ENCODE measurements around the gene SLC36A3. TPM values are rescaled to one million over a fixed set of nuclear protein-coding genes. Genes with fewer than 3 reads are reported as not detected.

SLC36A3 gene
- total and polyA plus RNA-seq, 4 experiments from 2014 or later = not detected

DNA sequence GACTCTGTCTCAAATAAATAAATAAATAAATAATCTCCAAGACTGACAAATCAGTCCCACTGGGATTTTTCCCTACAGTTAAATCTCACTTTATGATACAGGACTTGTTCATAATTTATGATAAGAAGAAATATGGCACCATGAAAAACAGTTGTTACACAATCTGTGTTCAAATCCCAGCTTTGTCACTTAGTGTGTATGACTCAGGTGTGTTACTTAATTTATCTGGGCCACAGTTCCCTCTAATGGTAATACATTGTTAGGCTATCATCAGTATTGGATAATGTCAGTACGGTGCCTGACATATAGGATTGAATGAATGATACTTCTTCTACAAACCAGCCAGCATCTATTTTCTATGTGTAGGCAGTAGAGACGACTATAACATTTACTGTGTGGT is 23.1 kb downstream of the SLC36A3 start:
- H3K27ac ChIP-seq (ENCODE audit: low read depth, low read length) = no peak overlapping the region
- DNase-seq = no peak
- Mint-ChIP-seq H3K36me3 (no peaks in the 10 kb centered on the region), H3K27ac (no peak overlapping the region), H3K4me3 (no peak overlapping the region), H3K9me3 (peaks cover 0 to 1% (median 0%) of the 10 kb centered on the region in 8 donors), H3K4me1 (no peaks in the 10 kb centered on the region), H3K27me3 (no peaks in the 10 kb centered on the region)
- H3K4me3 ChIP-seq (ENCODE audit: low read length in 2 of 2) = no peak overlapping the region
- CTCF ChIA-PET (ENCODE audit: partially characterized antibody) = no interaction called here
- no peaks in the 10 kb centered on the region for H3K9me3 ChIP-seq (ENCODE audit: control insufficient read depth in 1 of 2, low read length in 2 of 2)
- no peaks in the 10 kb centered on the region for H3K27me3 ChIP-seq (ENCODE audit: insufficient read depth, low read length)
- POLR2A ChIA-PET (ENCODE audit: partially characterized antibody) = no interaction called here
- H3K4me1 ChIP-seq (ENCODE audit: insufficient read depth, low read length) = no peaks in the 10 kb centered on the region
- intact Hi-C loops (cut with micrococcal nuclease) = no loop called here
- H3K36me3 ChIP-seq (ENCODE audit: insufficient read depth, low read length) = no peaks in the 10 kb centered on the region

DNA sequence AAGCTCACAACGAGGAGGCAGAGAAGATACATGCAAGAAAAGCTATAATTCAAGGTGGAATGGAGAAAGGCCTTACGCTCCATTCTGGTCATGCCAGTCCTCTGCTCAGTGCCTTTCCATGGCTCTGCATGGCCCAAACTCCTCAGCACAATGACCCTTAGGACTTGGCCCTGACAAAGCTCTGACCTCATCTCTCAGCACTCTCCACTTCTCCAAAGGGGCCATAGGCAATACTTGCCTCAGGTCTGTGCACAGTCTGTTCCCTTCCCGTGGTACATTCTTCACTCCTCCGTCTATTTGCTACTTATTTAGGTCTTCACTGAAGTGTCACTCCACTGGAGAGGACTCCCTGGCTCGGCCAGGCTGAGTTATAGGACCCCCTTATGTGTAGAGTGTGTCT is 24.7 kb downstream of the SLC36A3 start:
- Mint-ChIP-seq H3K4me3 (no peak overlapping the region), H3K4me1 (no peaks in the 10 kb centered on the region), H3K9me3 (no peaks in the 10 kb centered on the region), H3K36me3 (no peaks in the 10 kb centered on the region), H3K27ac (no peak overlapping the region), H3K27me3 (no peaks in the 10 kb centered on the region)
- ChIA-PET POLR2A (ENCODE audit: partially characterized antibody) (no interaction called here), CTCF (ENCODE audit: partially characterized antibody) (no interaction called here)
- H3K4me1 ChIP-seq (ENCODE audit: insufficient read depth, low read length) = no peaks in the 10 kb centered on the region
- intact Hi-C loops (cut with micrococcal nuclease) = no loop called here
- no peak overlapping the region for H3K4me3 ChIP-seq (ENCODE audit: low read length in 2 of 2)
- no peaks in the 10 kb centered on the region for H3K36me3 ChIP-seq (ENCODE audit: insufficient read depth, low read length)
- no peak overlapping the region for H3K27ac ChIP-seq (ENCODE audit: low read depth, low read length)
- no peaks in the 10 kb centered on the region for H3K27me3 ChIP-seq (ENCODE audit: insufficient read depth, low read length)
- H3K9me3 ChIP-seq (ENCODE audit: control insufficient read depth in 1 of 2, low read length in 2 of 2) = no peaks in the 10 kb centered on the region
- no peak for DNase-seq

DNA sequence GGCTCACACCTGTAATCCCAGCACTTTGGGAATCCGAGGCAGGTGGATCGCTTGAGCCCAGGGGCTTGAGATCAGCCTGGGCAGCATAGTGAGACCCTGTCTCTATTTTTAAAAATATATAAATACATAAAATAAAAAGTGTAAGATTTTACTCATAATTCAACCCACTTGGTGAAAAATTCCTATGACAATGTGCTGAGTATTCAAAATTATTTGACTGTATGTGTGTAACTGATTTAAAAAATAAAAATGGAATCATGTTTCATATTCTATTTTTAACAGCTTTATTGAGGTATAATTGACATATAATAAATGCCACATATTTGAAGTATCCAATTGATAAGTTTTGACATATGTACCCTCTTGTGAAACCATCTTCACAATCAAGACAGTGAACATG is 27.8 kb downstream of the SLC36A3 start:
- Histone ChIP-seq H3K27me3 (ENCODE audit: insufficient read depth, low read length) (no peaks in the 10 kb centered on the region), H3K36me3 (ENCODE audit: insufficient read depth, low read length) (no peaks in the 10 kb centered on the region), H3K9me3 (ENCODE audit: control insufficient read depth in 1 of 2, low read length in 2 of 2) (no peaks in the 10 kb centered on the region), H3K4me1 (ENCODE audit: insufficient read depth, low read length) (no peaks in the 10 kb centered on the region), H3K27ac (ENCODE audit: low read depth, low read length) (no peak overlapping the region), H3K4me3 (ENCODE audit: low read length in 2 of 2) (no peak overlapping the region)
- Mint-ChIP-seq H3K4me3 (no peak overlapping the region), H3K9me3 (no peaks in the 10 kb centered on the region), H3K27me3 (no peaks in the 10 kb centered on the region), H3K4me1 (no peaks in the 10 kb centered on the region), H3K27ac (peak overlapping the region in 1 of 7 donors; percentile 2), H3K36me3 (no peaks in the 10 kb centered on the region)
- intact Hi-C loops (cut with micrococcal nuclease) = no loop called here
- no peak for DNase-seq
- POLR2A ChIA-PET (ENCODE audit: partially characterized antibody) = no interaction called here
- CTCF ChIA-PET (ENCODE audit: partially characterized antibody) = interaction anchor here (1.5 kb wide), 1 partner anchor 11 kb away, joined by 3 read pairs; no protein-coding TSS in a partner anchor

DNA sequence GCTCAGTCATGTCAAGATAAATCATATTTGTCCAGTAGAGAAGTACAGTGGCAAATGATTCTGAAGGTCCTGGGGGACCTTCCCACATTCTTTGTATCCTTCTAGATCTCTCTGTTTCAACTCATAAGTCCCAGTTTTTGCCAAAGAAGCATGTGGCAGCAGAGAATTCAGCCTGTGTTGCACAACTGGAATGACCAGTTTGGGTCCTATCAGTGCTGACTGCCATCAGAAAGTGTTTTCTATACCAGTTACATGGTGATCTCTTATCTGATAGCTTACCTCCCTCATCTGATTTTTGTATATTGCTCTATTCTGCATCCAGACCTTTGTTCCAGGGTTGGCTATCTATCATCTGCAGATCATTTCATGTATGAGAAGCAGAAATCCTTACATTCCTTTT is 28.9 kb downstream of the SLC36A3 start:
- H3K9me3 ChIP-seq (ENCODE audit: control insufficient read depth in 1 of 2, low read length in 2 of 2) = no peaks in the 10 kb centered on the region
- H3K27ac Mint-ChIP-seq = no peak overlapping the region
- no peaks in the 10 kb centered on the region for H3K27me3 ChIP-seq (ENCODE audit: insufficient read depth, low read length)
- no peaks in the 10 kb centered on the region for H3K9me3 Mint-ChIP-seq
- H3K36me3 Mint-ChIP-seq = no peaks in the 10 kb centered on the region
- H3K4me1 ChIP-seq (ENCODE audit: insufficient read depth, low read length) = no peaks in the 10 kb centered on the region
- ChIA-PET CTCF (ENCODE audit: partially characterized antibody) (interaction anchor here (1.5 kb wide), 1 partner anchor 12 kb away, joined by 3 read pairs; no protein-coding TSS in a partner anchor), POLR2A (ENCODE audit: partially characterized antibody) (no interaction called here)
- intact Hi-C loops (cut with micrococcal nuclease) = no loop called here
- H3K4me1 Mint-ChIP-seq = no peaks in the 10 kb centered on the region
- no peak overlapping the region for H3K27ac ChIP-seq (ENCODE audit: low read depth, low read length)
- no peak overlapping the region for H3K4me3 ChIP-seq (ENCODE audit: low read length in 2 of 2)
- H3K27me3 Mint-ChIP-seq = no peaks in the 10 kb centered on the region
- H3K4me3 Mint-ChIP-seq = no peak overlapping the region
- H3K36me3 ChIP-seq (ENCODE audit: insufficient read depth, low read length) = no peaks in the 10 kb centered on the region
- no peak for DNase-seq

DNA sequence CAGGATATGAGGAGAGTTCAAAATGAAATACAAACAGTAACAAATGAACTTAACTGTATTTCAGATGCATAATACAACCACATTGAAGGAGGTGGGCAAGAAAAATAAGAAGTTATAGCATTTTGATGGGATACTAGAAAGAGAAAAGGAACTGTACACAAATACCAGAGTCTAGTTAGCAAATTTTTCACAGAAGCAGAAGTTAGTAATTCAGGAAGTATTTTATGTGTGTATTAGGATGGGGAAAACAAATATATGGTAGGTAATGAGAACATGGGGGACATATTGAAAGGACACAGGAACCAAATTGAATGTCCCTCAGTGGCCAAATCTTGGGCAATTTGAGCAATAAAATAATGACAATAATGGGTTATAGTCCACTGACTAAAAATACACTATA is 32.2 kb downstream of the SLC36A3 start:
- no peaks in the 10 kb centered on the region for H3K4me1 ChIP-seq (ENCODE audit: insufficient read depth, low read length)
- ChIA-PET POLR2A (ENCODE audit: partially characterized antibody) (no interaction called here), CTCF (ENCODE audit: partially characterized antibody) (no interaction called here)
- H3K4me3 ChIP-seq (ENCODE audit: low read length in 2 of 2) = no peak overlapping the region
- no peaks in the 10 kb centered on the region for H3K9me3 Mint-ChIP-seq
- no peak overlapping the region for H3K4me3 Mint-ChIP-seq
- H3K27me3 Mint-ChIP-seq = no peaks in the 10 kb centered on the region
- peaks cover 13% of the 10 kb centered on the region for H3K36me3 ChIP-seq (ENCODE audit: insufficient read depth, low read length)
- H3K4me1 Mint-ChIP-seq = no peaks in the 10 kb centered on the region
- no peak for DNase-seq
- no peaks in the 10 kb centered on the region for H3K9me3 ChIP-seq (ENCODE audit: control insufficient read depth in 1 of 2, low read length in 2 of 2)
- no peaks in the 10 kb centered on the region for H3K27me3 ChIP-seq (ENCODE audit: insufficient read depth, low read length)
- no peak overlapping the region for H3K27ac ChIP-seq (ENCODE audit: low read depth, low read length)
- H3K36me3 Mint-ChIP-seq = peaks cover 18 to 20% of the 10 kb centered on the region in 2 donors
- H3K27ac Mint-ChIP-seq = no peak overlapping the region
- intact Hi-C loops (cut with micrococcal nuclease) = no loop called here

DNA sequence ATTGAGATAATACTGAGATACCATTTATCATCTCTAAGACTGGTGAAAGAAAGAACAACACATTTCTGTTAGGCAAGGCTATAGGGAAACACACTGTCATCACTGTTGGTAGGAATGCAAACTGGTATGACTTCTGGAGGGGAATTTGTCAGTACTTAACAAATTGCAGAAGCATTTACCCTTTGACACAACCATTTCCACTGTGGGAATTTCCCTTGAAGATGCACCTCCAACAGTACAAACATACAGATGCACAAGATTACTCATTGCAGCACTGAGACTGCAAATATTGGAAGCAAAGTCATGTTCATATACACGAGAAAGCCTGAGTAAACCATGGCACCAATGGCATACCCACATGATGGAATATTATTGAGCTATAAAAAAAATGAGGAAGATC is 33.0 kb downstream of the SLC36A3 start:
- peaks cover 20 to 22% of the 10 kb centered on the region in 2 donors for H3K36me3 Mint-ChIP-seq
- Histone ChIP-seq H3K27me3 (ENCODE audit: insufficient read depth, low read length) (no peaks in the 10 kb centered on the region), H3K36me3 (ENCODE audit: insufficient read depth, low read length) (peaks cover 13% of the 10 kb centered on the region), H3K4me3 (ENCODE audit: low read length in 2 of 2) (no peak overlapping the region), H3K4me1 (ENCODE audit: insufficient read depth, low read length) (no peaks in the 10 kb centered on the region), H3K9me3 (ENCODE audit: control insufficient read depth in 1 of 2, low read length in 2 of 2) (no peaks in the 10 kb centered on the region), H3K27ac (ENCODE audit: low read depth, low read length) (no peak overlapping the region)
- no peak for DNase-seq
- H3K27me3 Mint-ChIP-seq = no peaks in the 10 kb centered on the region
- intact Hi-C loops (cut with micrococcal nuclease) = no loop called here
- no peaks in the 10 kb centered on the region for H3K9me3 Mint-ChIP-seq
- H3K4me3 Mint-ChIP-seq = no peak overlapping the region
- H3K4me1 Mint-ChIP-seq = no peaks in the 10 kb centered on the region
- H3K27ac Mint-ChIP-seq = no peak overlapping the region
- ChIA-PET CTCF (ENCODE audit: partially characterized antibody) (no interaction called here), POLR2A (ENCODE audit: partially characterized antibody) (no interaction called here)

DNA sequence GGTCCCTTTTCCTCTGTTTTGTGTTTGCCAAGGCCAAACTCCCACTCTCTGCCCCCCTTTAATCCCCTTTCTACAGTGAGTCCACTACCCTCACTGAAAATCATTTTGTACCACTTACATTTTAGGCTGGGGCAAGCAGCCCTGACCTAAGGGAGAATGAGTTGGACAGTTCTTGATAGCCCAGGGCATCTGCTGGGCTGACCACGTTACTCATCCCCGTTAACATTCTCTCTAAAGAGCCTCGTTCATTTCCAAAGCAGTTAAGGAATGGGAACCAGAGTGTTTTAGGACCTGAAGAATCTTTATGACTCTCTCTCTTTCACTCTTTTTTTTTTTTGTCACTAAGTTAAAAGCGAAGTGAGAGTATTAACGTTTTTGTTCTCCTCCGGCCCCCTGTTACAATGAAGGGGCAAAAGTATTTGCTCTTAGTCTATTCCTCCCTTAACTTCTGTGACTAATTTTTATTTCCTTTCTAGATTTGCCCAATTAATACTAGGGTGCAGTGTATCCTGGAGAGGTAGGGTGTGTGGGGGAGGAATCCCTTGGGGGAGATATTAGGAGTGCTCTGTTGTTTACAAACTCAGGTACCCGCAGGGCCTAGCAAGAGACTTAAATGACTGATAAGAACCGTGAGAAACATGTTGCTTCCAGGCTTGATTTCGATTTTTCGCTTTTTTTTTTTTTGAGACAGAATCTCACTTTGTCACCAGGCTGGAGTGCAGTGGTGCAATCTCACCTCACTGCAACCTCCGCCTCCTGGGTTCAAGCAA is 35.9 kb downstream of the SLC36A3 start:
- ChIA-PET CTCF (ENCODE audit: partially characterized antibody) (no interaction called here), POLR2A (ENCODE audit: partially characterized antibody) (no interaction called here)
- Mint-ChIP-seq H3K4me1 (no peaks in the 10 kb centered on the region), H3K27ac (no peak overlapping the region), H3K27me3 (no peaks in the 10 kb centered on the region), H3K4me3 (no peak overlapping the region), H3K36me3 (peaks cover 31 to 38% of the 10 kb centered on the region in 2 donors), H3K9me3 (no peaks in the 10 kb centered on the region)
- Histone ChIP-seq H3K36me3 (ENCODE audit: insufficient read depth, low read length) (peaks cover 13% of the 10 kb centered on the region), H3K27me3 (ENCODE audit: insufficient read depth, low read length) (no peaks in the 10 kb centered on the region), H3K27ac (ENCODE audit: low read depth, low read length) (no peak overlapping the region), H3K4me3 (ENCODE audit: low read length in 2 of 2) (no peak overlapping the region), H3K9me3 (ENCODE audit: control insufficient read depth in 1 of 2, low read length in 2 of 2) (no peaks in the 10 kb centered on the region), H3K4me1 (ENCODE audit: insufficient read depth, low read length) (no peaks in the 10 kb centered on the region)
- no peak for DNase-seq
- intact Hi-C loops (cut with micrococcal nuclease) = no loop called here
